ENCODE measurements around the gene TGIF2. TPM values are rescaled to one million over a fixed set of nuclear protein-coding genes. Genes with fewer than 3 reads are reported as not detected.

Gene TGIF2
- total and polyA plus RNA-seq, 2 of the 13 experiments (the other 11 are each of a cell fraction or from before 2014, with no cell fraction given): 41.3 to 53.9 TPM

GRCh38 chr20:36582821-36583220 is 9.4 kb downstream of the TGIF2 start:
- intact Hi-C loops (cut with micrococcal nuclease; ENCODE audit: unreplicated experiment): no loop called here
- DNase-seq (ENCODE audit: low spot score) (no peak), FAIRE-seq (no peak), ATAC-seq (no peak)
- no peak overlapping the region for H3K4me3 ChIP-seq (replicated peaks in 1 of 3; ENCODE audit: insufficient read depth in 1 of 3, low read depth in 2 of 3, low read length in 3 of 3)
- no peaks in the 10 kb centered on the region for H3K27me3 ChIP-seq (ENCODE audit: control insufficient read depth in 1 of 2, insufficient read depth in 2 of 2, low read length in 2 of 2)
- H3K9ac ChIP-seq (ENCODE audit: insufficient read depth, low read depth, low read length): no peak overlapping the region
- no peak overlapping the region for H3K27ac ChIP-seq (ENCODE audit: extremely low read length, insufficient read depth, low read length)
- BruUV-seq (replicated peaks): no TSS peak
- H3K36me3 ChIP-seq (replicated peaks in 1 of 2; ENCODE audit: control insufficient read depth in 1 of 2, insufficient read depth in 2 of 2, low read length in 2 of 2): peaks cover 43 to 61% of the 10 kb centered on the region in 2 experiments
- peaks cover 18% of the 10 kb centered on the region for H3K79me2 ChIP-seq (ENCODE audit: insufficient read depth, low read length)
- ChIA-PET CTCF (ENCODE audit: low intra/inter-chr PET ratio, low total read pairs) (interaction anchor here (1.2 kb wide), 1 partner anchor 9 kb away, joined by 3 read pairs; the partner anchor contains the start of gene TGIF2), POLR2A (interaction anchor here (4.9 kb wide), 1 partner anchor 9 kb away, joined by 28 read pairs; the partner anchor contains the start of gene TGIF2)
- H4K20me1 ChIP-seq (ENCODE audit: insufficient read depth, low read length): peaks cover 9% of the 10 kb centered on the region
- H3K4me2 ChIP-seq (ENCODE audit: low read depth, low read length): no peak overlapping the region
- H3K4me1 ChIP-seq (ENCODE audit: insufficient read depth, low read length): peaks cover 12% of the 10 kb centered on the region
- no peak overlapping the region for H2AFZ ChIP-seq (ENCODE audit: low read length)
- no peaks in the 10 kb centered on the region for H3K9me3 ChIP-seq (ENCODE audit: low read length)
- 95% methylated on average over 4 of the region's 4 CpGs for WGBS (ENCODE audit: low lambda C conversion rate)
- in situ Hi-C loops (cut with HindIII; ENCODE audit: extremely low pct_ligation_motif_present, low pct_unique_long_range_greater_than_20kb): no loop called here
- no peak for TF ChIP-seq RERE (CRISPR knock-in tag; IDR thresholded peaks at IDR 0.05; ENCODE audit: low read depth)
- TF ChIP-seq MEF2D (CRISPR knock-in tag; IDR thresholded peaks at IDR 0.05): no peak
- no peak for TF ChIP-seq HDAC2 (CRISPR knock-in tag; IDR thresholded peaks at IDR 0.05)
- no peak for TF ChIP-seq CAMTA2 (CRISPR knock-in tag; IDR thresholded peaks at IDR 0.05; ENCODE audit: borderline replicate concordance)
- no peak for TF ChIP-seq MTA3 (CRISPR knock-in tag; IDR thresholded peaks at IDR 0.05)
- no peak for TF ChIP-seq KLF16 (CRISPR knock-in tag; IDR thresholded peaks at IDR 0.05)
- no peak for TF ChIP-seq SMAD3 (CRISPR knock-in tag; IDR thresholded peaks at IDR 0.05)
- no peak for TF ChIP-seq ARNTL (CRISPR knock-in tag; IDR thresholded peaks at IDR 0.05)
- TF ChIP-seq U2AF1 (optimal IDR thresholded peaks at IDR 0.05; ENCODE audit: low read depth, low read length): no peak
- TF ChIP-seq PHF8 (CRISPR knock-in tag; IDR thresholded peaks at IDR 0.05): no peak
- no peak for TF ChIP-seq KDM1A (CRISPR knock-in tag; IDR thresholded peaks at IDR 0.05)
- TF ChIP-seq HNF1A (IDR thresholded peaks at IDR 0.05; ENCODE audit: low read depth): no peak
- TF ChIP-seq HNF1A (CRISPR knock-in tag; IDR thresholded peaks at IDR 0.05; ENCODE audit: borderline replicate concordance): no peak
- TF ChIP-seq FOXA3 (CRISPR knock-in tag; IDR thresholded peaks at IDR 0.05): no peak
- TF ChIP-seq MTA1 (CRISPR knock-in tag; IDR thresholded peaks at IDR 0.05; ENCODE audit: borderline replicate concordance): no peak
- no peak for TF ChIP-seq ZBTB8A (CRISPR knock-in tag; IDR thresholded peaks at IDR 0.05; ENCODE audit: borderline replicate concordance, low read depth)
- no peak for TF ChIP-seq CREM (IDR thresholded peaks at IDR 0.05)
- TF ChIP-seq CREM (CRISPR knock-in tag; IDR thresholded peaks at IDR 0.05): no peak
